Esophagus muscularis mucosa (tissue), 4 donors: Measurements from ENCODE around the gene MTMR2. TPM values are rescaled to one million over a fixed set of nuclear protein-coding genes. Genes with fewer than 3 reads are reported as not detected.
"Not testable (repeated sequence)": the region's sequence is repeated elsewhere in the genome, so short reads cannot be mapped to it uniquely, and the experiment has no call there.

Source experiments
- DNase-seq: peaks from one replicate; pipeline ENCODE4 v3.0.0-alpha.2; 2017; ENCODE audit errors: extremely low spot score
- H3K27ac ChIP-seq, 4 donors: fragments of 200-600 bp; sonication (generic); replicated peaks in 1 of 4; 1 replicate in 3 of 4; 2 replicates in 1 of 4; pipeline ENCODE4 v1.5.1; 2016 to 2019; ENCODE audit warnings: mild to moderate bottlenecking in 1 of 4
- H3K27me3 ChIP-seq, 4 donors: fragments of 200-600 bp; sonication (generic); one replicate each; pipeline versions ENCODE4 v1.5.1 to v1.6.0; 2016 to 2019
- H3K36me3 ChIP-seq, 4 donors: fragments of 200-600 bp; sonication (generic); one replicate each; pipeline ENCODE4 v1.5.1; 2016 to 2019
- H3K4me1 ChIP-seq, 4 donors: fragments of 200-600 bp; sonication (generic); one replicate each; pipeline ENCODE4 v1.5.1; 2016 to 2019
- H3K4me3 ChIP-seq, 4 donors: fragments of 200-600 bp; sonication (generic); 1 replicate in 2 of 4; 2 replicates in 2 of 4; pipeline ENCODE4 v1.5.1; 2016 to 2019; ENCODE audit warnings: mild to moderate bottlenecking in 4 of 4, moderate library complexity in 1 of 4
- H3K9me3 ChIP-seq, 4 donors: fragments of 200-600 bp; sonication (generic); 1 replicate in 3 of 4; 2 replicates in 1 of 4; pipeline ENCODE4 v1.5.1; 2016 to 2019
- EP300 ChIP-seq: sonication (generic); formaldehyde crosslinking; IDR thresholded peaks from one replicate; pipeline ENCODE4 v1.6.1; 2017; ENCODE audit warnings: antibody characterized with exemption
- POLR2A ChIP-seq: fragments of 450-650 bp; IDR thresholded peaks from one replicate; pipeline ENCODE4 v1.6.1; 2017; ENCODE audit warnings: antibody characterized with exemption, moderate library complexity, mild to moderate bottlenecking, low read depth
- POLR2AphosphoS5 ChIP-seq, 2 donors: sonication (generic); formaldehyde crosslinking; IDR thresholded peaks; one replicate each; pipeline ENCODE4 v1.6.1; 2017; ENCODE audit warnings: antibody characterized with exemption in 2 of 2
- WGBS: methylation state at CpG from one replicate; pipeline ENCODE4 v1.1.5; 2018; 5-methylcytosine and 5-hydroxymethylcytosine counted together
- intact Hi-C: fragments of 100-400 bp; cut with DNase I; formaldehyde crosslinking; loops from one replicate; pipeline ENCODE4 v1.15.1; 2023
- total RNA-seq, 4 donors: library from RNA; depleted of rRNA; stranded (reverse); fragments of >200 nt; gene quantifications; one replicate each; pipeline versions ENCODE4 v1.1.0 to v1.2.1, GENCODE V29; 2016
- TF ChIP-seq, protein P1 (sequence below), 3 experiments: fragments of 200-600 bp in 2 of 3; fragments of 450-650 bp in 1 of 3; sonication (generic) in 2 of 3; IDR thresholded peaks; one replicate each; pipeline ENCODE4 v1.5.1; 2017 to 2019; ENCODE audit warnings: antibody characterized with exemption in 3 of 3, mild to moderate bottlenecking in 2 of 3, moderate library complexity in 1 of 3

Gene MTMR2
- total RNA-seq, 4 donors from 2014 or later = 25.8 to 29.6 (median 27.9) TPM

DNA sequence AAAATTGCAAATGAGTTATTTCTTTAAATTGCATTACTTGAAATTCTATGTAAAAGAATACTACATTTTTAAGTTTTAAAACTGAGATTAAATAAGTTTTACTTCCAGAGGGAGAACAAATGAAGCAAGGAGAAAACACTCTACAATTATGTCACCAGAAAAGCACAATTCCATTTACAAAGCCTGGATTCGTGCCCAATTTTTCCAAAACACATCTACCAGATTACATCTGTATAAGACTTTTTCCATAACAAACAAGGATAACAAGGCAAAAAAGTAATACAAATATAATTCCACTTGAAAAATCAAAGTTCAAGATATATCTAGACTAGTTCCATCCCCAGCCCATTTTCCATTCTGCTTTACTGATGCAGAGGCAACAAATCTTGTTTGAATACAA lies 40.5 kb downstream of the MTMR2 start:
- H3K27me3 ChIP-seq = no peaks in the 10 kb centered on the region
- TF ChIP-seq POLR2AphosphoS5 (IDR thresholded peaks at IDR 0.05) (no peak), EP300 (no peak), POLR2A (no peak)
- TF ChIP-seq, protein P1, sequence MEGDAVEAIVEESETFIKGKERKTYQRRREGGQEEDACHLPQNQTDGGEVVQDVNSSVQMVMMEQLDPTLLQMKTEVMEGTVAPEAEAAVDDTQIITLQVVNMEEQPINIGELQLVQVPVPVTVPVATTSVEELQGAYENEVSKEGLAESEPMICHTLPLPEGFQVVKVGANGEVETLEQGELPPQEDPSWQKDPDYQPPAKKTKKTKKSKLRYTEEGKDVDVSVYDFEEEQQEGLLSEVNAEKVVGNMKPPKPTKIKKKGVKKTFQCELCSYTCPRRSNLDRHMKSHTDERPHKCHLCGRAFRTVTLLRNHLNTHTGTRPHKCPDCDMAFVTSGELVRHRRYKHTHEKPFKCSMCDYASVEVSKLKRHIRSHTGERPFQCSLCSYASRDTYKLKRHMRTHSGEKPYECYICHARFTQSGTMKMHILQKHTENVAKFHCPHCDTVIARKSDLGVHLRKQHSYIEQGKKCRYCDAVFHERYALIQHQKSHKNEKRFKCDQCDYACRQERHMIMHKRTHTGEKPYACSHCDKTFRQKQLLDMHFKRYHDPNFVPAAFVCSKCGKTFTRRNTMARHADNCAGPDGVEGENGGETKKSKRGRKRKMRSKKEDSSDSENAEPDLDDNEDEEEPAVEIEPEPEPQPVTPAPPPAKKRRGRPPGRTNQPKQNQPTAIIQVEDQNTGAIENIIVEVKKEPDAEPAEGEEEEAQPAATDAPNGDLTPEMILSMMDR (IDR thresholded peaks at IDR 0.05) = no peak
- DNase-seq = no peak
- intact Hi-C loops = no loop called here
- WGBS = 67% methylated on average over 1 of the region's 1 CpG
- peaks cover 5 to 36% (median 17%) of the 10 kb centered on the region in 4 donors for H3K36me3 ChIP-seq
- no peak overlapping the region for H3K4me3 ChIP-seq
- no peak overlapping the region for H3K27ac ChIP-seq
- H3K4me1 ChIP-seq = peaks cover 0 to 11% (median 4%) of the 10 kb centered on the region in 4 donors
- no peaks in the 10 kb centered on the region for H3K9me3 ChIP-seq

DNA sequence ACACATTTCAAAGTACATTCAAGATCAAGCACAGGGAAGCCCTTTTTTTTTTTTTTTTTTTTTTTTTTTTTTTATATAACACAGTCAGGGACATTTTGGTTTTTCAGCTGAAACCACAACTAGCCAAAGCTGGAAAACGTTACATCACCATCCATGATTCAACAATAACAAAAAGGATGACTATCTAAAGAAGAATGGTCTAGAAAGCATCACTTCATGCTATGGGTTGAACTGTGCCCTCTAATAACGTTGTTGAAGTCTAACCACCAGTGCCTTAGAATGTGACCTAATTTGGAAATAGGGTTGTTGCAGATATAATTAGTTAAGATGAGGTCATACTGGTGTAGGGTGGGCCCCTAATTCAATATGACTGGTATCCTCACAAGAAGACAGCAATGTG lies 46.6 kb downstream of the MTMR2 start:
- no peak for DNase-seq

DNA sequence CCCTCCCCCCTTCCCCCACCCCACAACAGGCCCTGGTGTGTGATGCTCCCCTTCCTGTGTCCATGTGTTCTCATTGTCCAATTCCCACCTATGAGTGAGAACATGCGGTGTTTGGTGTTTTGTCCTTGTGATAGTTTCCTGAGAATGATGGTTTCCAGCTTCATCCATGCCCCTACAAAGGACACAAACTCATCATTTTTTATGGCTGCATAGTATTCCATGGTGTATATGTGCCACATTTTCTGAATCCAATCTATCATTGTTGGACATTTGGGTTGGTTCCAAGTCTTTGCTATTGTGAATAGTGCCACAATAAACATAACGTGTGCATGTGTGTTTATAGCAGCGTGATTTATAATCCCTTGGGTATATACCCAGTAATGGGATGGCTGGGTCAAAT lies 53.0 kb downstream of the MTMR2 start:
- H3K9me3 ChIP-seq, DNase-seq, H3K4me1 ChIP-seq, H3K27ac ChIP-seq, H3K27me3 ChIP-seq, H3K36me3 ChIP-seq, H3K4me3 ChIP-seq, intact Hi-C loops: not testable (repeated sequence)
- WGBS = 77% methylated on average over 3 of the region's 3 CpGs

More for the DNA sequence above, 46.6 kb downstream of the MTMR2 start:
- Histone ChIP-seq H3K4me1 (no peaks in the 10 kb centered on the region), H3K36me3 (peaks cover 0 to 20% (median 4%) of the 10 kb centered on the region in 4 donors), H3K4me3 (no peak overlapping the region), H3K27me3 (no peaks in the 10 kb centered on the region), H3K9me3 (no peaks in the 10 kb centered on the region), H3K27ac (no peak overlapping the region)
- intact Hi-C loops = no loop called here
- 84% methylated on average over 2 of the region's 2 CpGs for WGBS
- TF ChIP-seq, protein P1 (IDR thresholded peaks at IDR 0.05) = no peak
- TF ChIP-seq POLR2AphosphoS5 (IDR thresholded peaks at IDR 0.05) (no peak), EP300 (no peak), POLR2A (no peak)

DNA sequence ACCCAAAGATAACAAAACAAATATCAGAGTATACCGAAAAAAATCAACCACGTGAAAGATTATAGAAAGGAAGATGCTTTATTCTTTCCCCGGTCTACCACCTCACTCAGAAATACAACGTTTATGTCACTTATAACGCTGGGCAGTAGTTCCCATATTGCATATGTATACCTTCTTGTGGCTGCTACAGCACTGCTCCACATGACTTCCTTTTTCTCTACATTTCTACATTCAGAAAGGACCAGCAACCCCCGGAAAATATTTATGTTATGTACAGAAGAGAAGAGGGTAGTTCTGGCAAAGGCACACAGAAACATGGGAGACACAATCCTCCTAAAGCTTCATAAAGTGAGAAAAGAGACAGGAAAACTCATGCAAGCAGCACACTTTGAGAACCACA lies 56.8 kb downstream of the MTMR2 start:
- Histone ChIP-seq H3K36me3 (peaks cover 0 to 20% (median 9%) of the 10 kb centered on the region in 4 donors), H3K9me3 (no peaks in the 10 kb centered on the region), H3K4me3 (no peak overlapping the region), H3K4me1 (no peaks in the 10 kb centered on the region), H3K27me3 (no peaks in the 10 kb centered on the region), H3K27ac (no peak overlapping the region)
- DNase-seq = no peak
- intact Hi-C loops = no loop called here
- WGBS = 88% methylated on average over 6 of the region's 6 CpGs
- TF ChIP-seq POLR2AphosphoS5 (IDR thresholded peaks at IDR 0.05) (no peak), EP300 (no peak), POLR2A (no peak)
- TF ChIP-seq, protein P1 (IDR thresholded peaks at IDR 0.05) = no peak

DNA sequence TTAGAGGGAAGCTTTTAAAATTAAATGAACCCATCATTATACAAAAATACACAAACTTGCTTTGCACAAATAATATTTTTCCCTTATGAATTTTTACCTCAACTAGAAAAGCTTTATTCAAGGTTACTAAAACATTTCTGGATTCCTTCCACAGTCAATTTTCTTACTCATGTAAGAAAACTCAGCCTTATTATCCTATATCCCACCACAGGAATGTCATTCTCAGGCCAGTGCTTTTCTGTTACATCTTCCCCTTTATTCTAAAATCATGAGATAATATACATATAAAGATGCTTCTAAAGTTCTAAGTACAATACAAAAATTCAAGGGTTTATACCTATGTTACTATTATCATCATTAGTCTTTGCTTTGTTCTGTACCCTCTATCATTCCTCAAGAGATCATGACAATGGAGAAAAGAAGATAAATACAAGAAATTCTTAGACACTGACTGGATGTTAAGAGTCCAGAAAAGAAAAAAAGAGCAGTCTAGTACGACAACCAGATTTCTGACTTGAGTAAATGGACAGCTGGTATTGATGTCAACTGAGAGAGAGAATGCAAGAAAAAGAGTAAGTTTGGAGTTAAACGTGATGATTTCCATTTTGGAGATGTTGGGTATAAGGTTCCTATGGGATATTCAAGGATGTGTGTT lies 60.3 kb downstream of the MTMR2 start:
- 93% methylated on average over 2 of the region's 2 CpGs for WGBS
- intact Hi-C loops = no loop called here
- no peaks in the 10 kb centered on the region for H3K9me3 ChIP-seq
- no peak overlapping the region for H3K27ac ChIP-seq
- H3K4me3 ChIP-seq = no peak overlapping the region
- TF ChIP-seq POLR2A (no peak), EP300 (no peak), POLR2AphosphoS5 (IDR thresholded peaks at IDR 0.05) (no peak)
- TF ChIP-seq, protein P1 (IDR thresholded peaks at IDR 0.05) = no peak
- H3K4me1 ChIP-seq = no peaks in the 10 kb centered on the region
- H3K27me3 ChIP-seq = no peaks in the 10 kb centered on the region
- H3K36me3 ChIP-seq = peaks cover 0 to 41% (median 18%) of the 10 kb centered on the region in 4 donors
- no peak for DNase-seq

DNA sequence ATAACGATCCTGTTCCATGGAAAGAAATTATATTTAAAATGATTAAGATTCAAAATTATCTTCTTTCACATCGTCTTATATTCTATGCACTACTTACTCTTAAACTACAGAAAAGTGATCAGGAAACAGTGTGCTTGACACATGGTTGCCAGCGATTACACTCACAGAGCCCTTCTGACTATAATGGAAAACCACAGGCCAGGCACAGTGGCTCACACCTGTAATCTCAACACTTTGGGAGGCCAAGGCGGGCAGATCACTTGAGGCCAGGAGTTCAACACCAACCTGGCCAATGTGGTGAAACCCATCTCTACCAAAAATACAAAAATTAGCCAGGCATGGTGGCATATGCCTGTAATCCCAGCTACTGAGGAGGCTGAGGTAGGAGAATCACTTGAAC lies 63.9 kb downstream of the MTMR2 start:
- DNase-seq, intact Hi-C loops, H3K4me1 ChIP-seq, H3K27ac ChIP-seq, H3K27me3 ChIP-seq, H3K9me3 ChIP-seq, H3K4me3 ChIP-seq: not testable (repeated sequence)
- WGBS = 95% methylated on average over 4 of the region's 4 CpGs
- H3K36me3 ChIP-seq = peaks cover 9 to 70% (median 30%) of the 10 kb centered on the region in 4 donors

DNA sequence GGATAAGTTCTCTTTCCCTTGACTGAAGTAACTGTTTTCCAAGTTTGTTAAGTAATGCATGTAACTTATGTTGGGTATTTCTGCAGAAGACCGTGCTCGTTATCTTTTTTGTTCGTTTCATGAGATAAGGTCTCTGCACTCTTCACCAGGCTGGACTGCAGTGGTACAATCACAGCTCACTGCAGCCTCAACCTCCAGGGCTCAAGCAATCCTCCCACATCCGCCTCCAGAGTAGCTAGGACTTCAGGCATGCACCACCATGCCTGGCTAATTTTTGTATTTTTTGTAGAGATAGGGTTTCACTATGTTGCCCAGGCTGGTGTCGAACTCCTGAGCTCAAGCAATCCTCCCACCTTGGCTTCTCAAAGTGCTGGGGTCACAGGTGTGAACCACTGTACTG lies 69.5 kb downstream of the MTMR2 start:
- intact Hi-C loops, H3K27ac ChIP-seq, H3K4me3 ChIP-seq, H3K27me3 ChIP-seq, H3K9me3 ChIP-seq, DNase-seq: not testable (repeated sequence)
- Histone ChIP-seq H3K36me3 (peaks cover 9 to 65% (median 25%) of the 10 kb centered on the region in 4 donors), H3K4me1 (peaks cover 0 to 11% (median 6%) of the 10 kb centered on the region in 4 donors)
- WGBS = 94% methylated on average over 5 of the region's 5 CpGs
